Activated naive CD8-positive, alpha-beta T cell (primary cell): ENCODE results near the gene AKR1C2.
"Not testable (repeated sequence)": the region's sequence is repeated elsewhere in the genome, so short reads cannot be mapped to it uniquely, and the experiment has no call there.

Experiments used
- H3K27ac Mint-ChIP-seq: one replicate; pipeline ENCODE4 v1.8.0; 2021; ENCODE audit warnings: mixed read lengths
- H3K27me3 Mint-ChIP-seq: one replicate; pipeline ENCODE4 v1.8.0; 2021; ENCODE audit warnings: mixed read lengths
- H3K36me3 Mint-ChIP-seq: one replicate; pipeline ENCODE4 v1.8.0; 2021; ENCODE audit warnings: mixed read lengths
- H3K4me1 Mint-ChIP-seq: one replicate; pipeline ENCODE4 v1.8.0; 2021; ENCODE audit warnings: low read depth, mixed read lengths
- H3K4me3 Mint-ChIP-seq: one replicate; pipeline ENCODE4 v1.8.0; 2021; ENCODE audit warnings: mild to moderate bottlenecking, mixed read lengths
- H3K9me3 Mint-ChIP-seq: one replicate; pipeline ENCODE4 v1.8.0; 2021; ENCODE audit warnings: low read depth, mixed read lengths

The AKR1C2 gene

GRCh38 chr10:4942931-4943330 is 60.7 kb downstream of the AKR1C2 start:
- H3K4me1 Mint-ChIP-seq, H3K4me3 Mint-ChIP-seq, H3K27ac Mint-ChIP-seq, H3K27me3 Mint-ChIP-seq, H3K9me3 Mint-ChIP-seq, H3K36me3 Mint-ChIP-seq: not testable (repeated sequence)

DNA sequence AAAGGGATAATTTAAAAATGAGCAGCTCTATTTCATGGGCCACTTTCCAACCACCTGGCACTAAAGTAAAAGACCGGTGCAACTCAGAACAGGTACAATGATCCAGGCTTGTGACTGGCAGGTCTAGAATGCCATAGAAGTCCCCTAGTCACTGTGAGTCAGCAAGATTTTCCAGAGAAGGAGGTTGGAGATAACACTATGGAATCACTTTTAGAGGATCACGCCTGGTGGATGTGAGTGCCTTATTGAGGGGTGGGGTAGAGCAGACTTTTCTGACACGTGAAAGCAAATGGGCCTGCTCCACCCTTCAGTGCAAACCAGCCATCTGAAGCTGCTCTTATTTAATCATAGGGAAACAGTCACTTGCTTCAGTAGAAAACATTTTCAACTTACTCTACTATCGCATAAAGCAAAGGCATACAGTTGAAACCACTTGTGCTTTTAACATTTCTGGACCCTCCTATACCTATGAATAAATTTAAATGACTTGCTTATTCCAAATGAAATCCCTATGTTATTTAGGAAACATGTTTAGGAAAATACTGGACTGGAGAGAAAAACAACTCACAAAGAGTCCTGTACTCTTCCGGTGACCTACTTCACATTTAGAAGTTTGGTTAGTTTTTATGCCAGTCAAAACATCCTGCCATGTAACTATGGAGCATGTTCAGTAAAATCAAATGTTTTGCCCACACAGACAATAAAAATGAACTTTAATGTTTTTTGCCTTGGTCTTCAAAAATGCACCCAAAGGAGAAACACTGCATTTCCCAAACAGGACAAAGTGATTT is 61.9 kb downstream of the AKR1C2 start:
- Mint-ChIP-seq H3K36me3 (no peaks in the 10 kb centered on the region), H3K4me3 (no peak overlapping the region), H3K27me3 (no peaks in the 10 kb centered on the region), H3K27ac (no peak overlapping the region), H3K4me1 (no peaks in the 10 kb centered on the region), H3K9me3 (no peaks in the 10 kb centered on the region)

DNA sequence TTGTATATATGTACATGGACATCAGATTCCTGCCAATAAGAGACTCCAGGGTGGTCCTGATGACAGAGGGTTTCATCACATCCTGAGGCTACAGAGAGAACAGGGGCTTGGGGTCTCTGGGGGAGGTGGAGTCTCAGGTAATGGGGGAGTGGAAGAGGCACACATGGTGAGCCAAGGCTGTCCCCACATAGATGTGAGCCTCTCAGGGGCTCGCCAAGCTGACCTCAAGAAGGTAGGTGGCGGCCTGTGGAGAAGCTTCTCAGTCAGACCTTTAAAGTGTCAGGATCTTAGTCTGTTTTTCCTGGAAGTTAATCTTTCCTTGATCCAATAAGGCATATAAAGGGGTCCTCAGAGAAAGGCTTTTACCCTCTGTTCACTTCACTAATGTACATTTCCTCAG is 62.7 kb downstream of the AKR1C2 start:
- not testable (repeated sequence) for H3K27ac Mint-ChIP-seq, H3K4me1 Mint-ChIP-seq, H3K36me3 Mint-ChIP-seq, H3K27me3 Mint-ChIP-seq, H3K4me3 Mint-ChIP-seq, H3K9me3 Mint-ChIP-seq

DNA sequence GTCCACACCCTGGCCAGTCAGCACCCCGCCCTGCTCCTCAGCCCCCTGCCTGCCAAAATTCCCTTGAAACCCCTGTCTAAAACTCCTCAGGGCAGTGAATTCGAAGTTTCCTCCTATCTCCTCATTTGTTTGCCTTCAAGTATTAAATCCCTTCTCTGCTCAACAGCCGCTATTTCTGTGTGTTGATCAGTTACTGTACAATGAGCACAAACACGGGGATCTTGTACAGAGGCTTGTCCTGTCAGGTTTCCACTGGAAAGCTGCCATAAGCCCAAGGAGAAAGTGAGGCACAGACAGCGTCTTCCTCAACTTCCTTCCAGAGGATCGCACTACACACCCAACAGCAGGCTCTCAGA is 63.6 kb downstream of the AKR1C2 start:
- H3K4me1 Mint-ChIP-seq, H3K4me3 Mint-ChIP-seq, H3K27ac Mint-ChIP-seq, H3K36me3 Mint-ChIP-seq, H3K27me3 Mint-ChIP-seq, H3K9me3 Mint-ChIP-seq: not testable (repeated sequence)

- Mint-ChIP-seq H3K27me3 (no peaks in the 10 kb centered on the region), H3K9me3 (no peaks in the 10 kb centered on the region), H3K27ac (no peak overlapping the region), H3K4me1 (no peaks in the 10 kb centered on the region), H3K36me3 (peaks cover 3% of the 10 kb centered on the region), H3K4me3 (no peak overlapping the region)
Measured at GRCh38 chr10:4939224-4940072, 64.2 kb downstream of the AKR1C2 start.
